ENCODE results near the gene C4B. TPM values are rescaled to one million over a fixed set of nuclear protein-coding genes. Genes with fewer than 3 reads are reported as not detected.

C4B gene
- 0.49 and 11.0 TPM in 2 replicates for total RNA-seq

DNA sequence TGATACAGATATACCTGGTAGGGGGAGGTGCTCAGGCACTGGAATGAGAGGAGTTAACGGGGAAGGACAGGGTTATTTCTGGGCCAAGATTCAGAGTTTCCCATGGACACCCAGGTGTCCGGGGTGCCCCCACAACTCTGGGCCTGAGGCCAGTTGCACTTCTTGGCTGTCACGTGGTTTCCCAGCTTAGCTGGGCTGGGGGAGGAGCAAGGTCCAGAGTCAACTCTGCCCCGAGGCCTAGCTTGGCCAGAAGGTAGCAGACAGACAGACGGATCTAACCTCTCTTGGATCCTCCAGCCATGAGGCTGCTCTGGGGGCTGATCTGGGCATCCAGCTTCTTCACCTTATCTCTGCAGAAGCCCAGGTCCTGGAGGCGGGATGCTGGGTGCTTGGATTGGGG, at the start of gene C4B:
Gene C4B, plus strand, starts transcription at position 249 of the 400 bp plus-strand sequence. Its CDS starts 51 bp downstream, at position 300.

GRCh38 chr6:31971993-31972708, 42.4 kb upstream of the C4B start, which contains the start of gene DXO:
Gene DXO, minus strand, starts transcription at chr6:31972138. Its CDS starts 463 bp downstream, at chr6:31971675.

GRCh38 chr6:31981744-31982143, 32.9 kb upstream of the C4B start, which contains the start of gene C4A:
Gene C4A, plus strand, starts transcription at chr6:31982057. Its CDS starts 51 bp downstream, at chr6:31982108.

GRCh38 chr6:32037598-32038524, 23.3 kb downstream of the C4B start, which contains the start of gene CYP21A2:
Gene CYP21A2, plus strand, starts transcription at chr6:32038415. Its CDS starts 8 bp downstream, at chr6:32038423.

Other genes with a start within 250 kb of the C4B start
- gene VWA7, start 237.5 kb upstream of the C4B start, total RNA-seq, result 0.81 and 9.8 TPM in 2 replicates
- 85.2 and 165 TPM in 2 replicates for gene VARS1, start 219.0 kb upstream of the C4B start, total RNA-seq
- 71.0 and 128 TPM in 2 replicates for gene LSM2, start 207.8 kb upstream of the C4B start, total RNA-seq
- 0.16 and 0.76 TPM in 2 replicates for gene HSPA1L, start 199.5 kb upstream of the C4B start, total RNA-seq
- gene HSPA1A, start 199.3 kb upstream of the C4B start, total RNA-seq, result 55.9 and 60.6 TPM in 2 replicates
- gene HSPA1B, start 187.1 kb upstream of the C4B start, total RNA-seq, result 78.6 and 83.3 TPM in 2 replicates
- gene NEU1, start 152.0 kb upstream of the C4B start, total RNA-seq, result 62.1 and 191 TPM in 2 replicates
- 1.9 TPM in 1 of 2 replicates, not detected in the other for gene SLC44A4, start 135.8 kb upstream of the C4B start, total RNA-seq
- 50.0 and 68.5 TPM in 2 replicates for gene EHMT2, start 117.1 kb upstream of the C4B start, total RNA-seq
- 2.4 and 6.2 TPM in 2 replicates for gene ZBTB12, start 112.7 kb upstream of the C4B start, total RNA-seq
- gene C2, start 87.1 kb upstream of the C4B start, total RNA-seq, result 0.49 and 2.5 TPM in 2 replicates
- 0.33 and 3.7 TPM in 2 replicates for gene CFB, start 68.7 kb upstream of the C4B start, total RNA-seq
- 108 and 116 TPM in 2 replicates for gene NELFE, start 55.8 kb upstream of the C4B start, total RNA-seq
- 42.3 and 43.2 TPM in 2 replicates for gene SKIC2, start 55.6 kb upstream of the C4B start, total RNA-seq
- gene DXO, start 42.7 kb upstream of the C4B start, total RNA-seq, result 21.5 and 27.3 TPM in 2 replicates
- 2.1 and 6.1 TPM in 2 replicates for gene C4A, start 32.7 kb upstream of the C4B start, total RNA-seq
- gene CYP21A2, start 23.6 kb downstream of the C4B start, total RNA-seq, result 0.25 TPM in 1 of 2 replicates, not detected in the other
- 0.16 and 0.51 TPM in 2 replicates for gene TNXB, start 94.5 kb downstream of the C4B start, total RNA-seq
- gene ATF6B, start 113.5 kb downstream of the C4B start, total RNA-seq, result 24.0 and 46.3 TPM in 2 replicates
- 3.0 and 5.1 TPM in 2 replicates for gene FKBPL, start 115.5 kb downstream of the C4B start, total RNA-seq
- 0.76 TPM in 1 of 2 replicates, not detected in the other for gene PRRT1, start 137.1 kb downstream of the C4B start, total RNA-seq
- 23.1 and 37.3 TPM in 2 replicates for gene PPT2, start 139.3 kb downstream of the C4B start, total RNA-seq
- gene EGFL8, start 149.8 kb downstream of the C4B start, total RNA-seq, result 2.3 and 8.9 TPM in 2 replicates
- gene AGPAT1, start 161.3 kb downstream of the C4B start, total RNA-seq, result 60.5 and 70.9 TPM in 2 replicates
- gene RNF5, start 163.6 kb downstream of the C4B start, total RNA-seq, result 61.1 and 63.1 TPM in 2 replicates
- 2.1 and 3.4 TPM in 2 replicates for gene AGER, start 169.5 kb downstream of the C4B start, total RNA-seq
- gene PBX2, start 175.4 kb downstream of the C4B start, total RNA-seq, result 37.0 and 59.1 TPM in 2 replicates
- 7.8 and 14.1 TPM in 2 replicates for gene GPSM3, start 177.8 kb downstream of the C4B start, total RNA-seq
- 1.1 TPM in 2 replicates for gene NOTCH4, start 209.3 kb downstream of the C4B start, total RNA-seq